GM12872 (cell line): ENCODE measurements around the gene COL4A3.

Source experiments
- CTCF ChIP-seq: IDR thresholded peaks from 3 replicates; pipeline ENCODE4 v1.5.1; 2011; ENCODE audit warnings: low read depth, mild to moderate bottlenecking, low read length, moderate library complexity; ENCODE audit not compliant: insufficient read depth

Gene COL4A3

GRCh38 chr2:227194219-227194618 is 29.8 kb downstream of the COL4A3 start:
- TF ChIP-seq CTCF, result no peak

- TF ChIP-seq CTCF, result no peak
These were observed 34.4 kb downstream of the COL4A3 start for GRCh38 chr2:227198866-227199265.

- TF ChIP-seq CTCF, result no peak
These were observed 37.3 kb downstream of the COL4A3 start for GRCh38 chr2:227201771-227202170.

GRCh38 chr2:227204452-227204851 is 40.0 kb downstream of the COL4A3 start:
- TF ChIP-seq CTCF, result no peak

GRCh38 chr2:227205701-227206100 is 41.3 kb downstream of the COL4A3 start:
- TF ChIP-seq CTCF, result no peak

GRCh38 chr2:227206406-227206805 is 42.0 kb downstream of the COL4A3 start:
- TF ChIP-seq CTCF, result no peak

GRCh38 chr2:227207573-227207972 is 43.1 kb downstream of the COL4A3 start:
- no peak for TF ChIP-seq CTCF

GRCh38 chr2:227214622-227215041 is 50.2 kb downstream of the COL4A3 start:
- no peak for TF ChIP-seq CTCF
